NOMO-1 (cell line): ENCODE results near the gene ALPK3.

Experiments
- DNase-seq, 2 experiments: peaks; one replicate each; lab custom pipeline; 2025; ENCODE audit not compliant: unreplicated experiment in 2 of 2; lab: John Stamatoyannopoulos, UW

Gene ALPK3

GRCh38 chr15:84889991-84890669 lies 73.0 kb downstream of the ALPK3 start:
- no peak for DNase-seq

GRCh38 chr15:84890670-84891162 lies 73.6 kb downstream of the ALPK3 start:
- DNase-seq: no peak

- no peak for DNase-seq
These were observed 74.2 kb downstream of the ALPK3 start for GRCh38 chr15:84891339-84891738.

- DNase-seq: no peak
These were observed 75.7 kb downstream of the ALPK3 start for GRCh38 chr15:84892786-84893307.

GRCh38 chr15:84893607-84894006 lies 76.5 kb downstream of the ALPK3 start:
- no peak for DNase-seq

GRCh38 chr15:84894736-84895425 lies 77.7 kb downstream of the ALPK3 start:
- DNase-seq: no peak

- DNase-seq: no peak
These were observed 81.6 kb downstream of the ALPK3 start for GRCh38 chr15:84898761-84899160.

GRCh38 chr15:84899750-84900149 lies 82.6 kb downstream of the ALPK3 start:
- DNase-seq: no peak

GRCh38 chr15:84901540-84901939 lies 84.4 kb downstream of the ALPK3 start:
- DNase-seq: no peak

- no peak for DNase-seq
These were observed 86.6 kb downstream of the ALPK3 start for GRCh38 chr15:84903751-84904150.

- DNase-seq: no peak
These were observed 87.3 kb downstream of the ALPK3 start for GRCh38 chr15:84904419-84904818.

- no peak for DNase-seq
These were observed 88.1 kb downstream of the ALPK3 start for GRCh38 chr15:84905016-84905916.

- DNase-seq: no peak
These were observed 90.6 kb downstream of the ALPK3 start for GRCh38 chr15:84907731-84908130.

GRCh38 chr15:84908564-84908963 lies 91.4 kb downstream of the ALPK3 start:
- DNase-seq: no peak

GRCh38 chr15:84909029-84909428 lies 91.9 kb downstream of the ALPK3 start:
- no peak for DNase-seq

- no peak for DNase-seq
These were observed 92.6 kb downstream of the ALPK3 start for GRCh38 chr15:84909782-84910181.

- DNase-seq: no peak
These were observed 93.9 kb downstream of the ALPK3 start for GRCh38 chr15:84910928-84911623.

GRCh38 chr15:84911879-84912660 lies 94.9 kb downstream of the ALPK3 start:
- no peak for DNase-seq

- DNase-seq: no peak
These were observed 96.2 kb downstream of the ALPK3 start for GRCh38 chr15:84913360-84913723.

GRCh38 chr15:84914351-84914750 lies 97.2 kb downstream of the ALPK3 start:
- no peak for DNase-seq
